WTC11 (cell line): Measurements from ENCODE around the gene ZBTB34. TPM values are rescaled to one million over a fixed set of nuclear protein-coding genes. Genes with fewer than 3 reads are reported as not detected.

Experiments
- ATAC-seq: fragments of 200-7000 bp; cut with Tn5 transposase; 2 replicates; pipeline ENCODE4 v1.10.0; 2021; ENCODE audit warnings: mild to moderate bottlenecking, moderate library complexity
- CTCF ChIA-PET: fragments of 300-600 bp; sonication (Branson Sonifier 250); formaldehyde crosslinking; loops from one replicate; lab custom pipeline; 2021; ENCODE audit warnings: antibody characterized with exemption; lab: Charles Lee
- POLR2A ChIA-PET: fragments of 350-600 bp; sonication (Branson Sonifier 250); formaldehyde crosslinking; loops from one replicate; lab custom pipeline; 2021; ENCODE audit warnings: antibody characterized with exemption; lab: Charles Lee
- DNase-seq: peaks from one replicate; pipeline ENCODE4 v3.0.0; 2021; ENCODE audit warnings: low spot score
- H3K27ac Mint-ChIP-seq: 2 replicates; pipeline ENCODE4 v1.8.0; 2021; ENCODE audit warnings: mixed read lengths
- H3K27me3 Mint-ChIP-seq: 2 replicates; pipeline ENCODE4 v1.8.0; 2021; ENCODE audit warnings: low read depth, mild to moderate bottlenecking, moderate library complexity, mixed read lengths
- H3K36me3 Mint-ChIP-seq: 2 replicates; pipeline ENCODE4 v1.8.0; 2021; ENCODE audit warnings: mixed read lengths
- H3K4me1 Mint-ChIP-seq: 2 replicates; pipeline ENCODE4 v1.8.0; 2022; ENCODE audit warnings: mixed read lengths
- H3K4me3 Mint-ChIP-seq: 2 replicates; pipeline ENCODE4 v1.8.0; 2021; ENCODE audit warnings: mild to moderate bottlenecking, moderate library complexity, mixed read lengths
- H3K9me3 Mint-ChIP-seq: 2 replicates; pipeline ENCODE4 v1.8.0; 2021; ENCODE audit warnings: mixed read lengths
- AR ChIP-seq: fragments of 250-450 bp; sonication (Bioruptor Pico); IDR thresholded peaks from 2 replicates; pipeline ENCODE4 v1.9.0; 2021; ENCODE audit warnings: mild to moderate bottlenecking
- CTCF ChIP-seq: fragments of 200-600 bp; IDR thresholded peaks from 2 replicates; pipeline ENCODE4 v1.8.0; 2022; ENCODE audit warnings: antibody characterized with exemption
- ELF4 ChIP-seq: sonication (generic); formaldehyde crosslinking; IDR thresholded peaks from 2 replicates; pipeline ENCODE4 v1.8.1; 2022; ENCODE audit warnings: low read depth, mild to moderate bottlenecking, moderate library complexity, missing genetic modification reagents
- ESRRA ChIP-seq: sonication (generic); formaldehyde crosslinking; IDR thresholded peaks from 2 replicates; pipeline ENCODE4 v1.8.1; 2022; ENCODE audit warnings: mild to moderate bottlenecking, missing genetic modification reagents, borderline replicate concordance
- ETV6 ChIP-seq: sonication (generic); formaldehyde crosslinking; IDR thresholded peaks from 2 replicates; pipeline ENCODE4 v1.8.1; 2022; ENCODE audit warnings: mild to moderate bottlenecking, missing genetic modification reagents
- FOXP1 ChIP-seq: sonication (generic); formaldehyde crosslinking; IDR thresholded peaks from 2 replicates; pipeline ENCODE4 v1.8.0; 2022; ENCODE audit warnings: missing genetic modification reagents, mild to moderate bottlenecking, moderate library complexity, borderline replicate concordance
- JUN ChIP-seq: sonication (generic); formaldehyde crosslinking; IDR thresholded peaks from 2 replicates; pipeline ENCODE4 v1.8.0; 2023; ENCODE audit warnings: mild to moderate bottlenecking, missing genetic modification reagents
- NFATC4 ChIP-seq: fragments of 250-450 bp; sonication (Bioruptor Pico); IDR thresholded peaks from 2 replicates; pipeline ENCODE4 v1.9.0; 2021; ENCODE audit warnings: mild to moderate bottlenecking
- SP1 ChIP-seq: sonication (generic); formaldehyde crosslinking; conservative IDR thresholded peaks from 2 replicates; pipeline ENCODE4 v1.8.1; 2022; ENCODE audit warnings: missing genetic modification reagents
- TEAD4 ChIP-seq: sonication (generic); formaldehyde crosslinking; IDR thresholded peaks from 2 replicates; pipeline ENCODE4 v1.8.0; 2022; ENCODE audit warnings: mild to moderate bottlenecking, missing genetic modification reagents
- ZMAT4 ChIP-seq: fragments of 250-450 bp; sonication (Bioruptor Pico); IDR thresholded peaks from 2 replicates; pipeline ENCODE4 v1.9.0; 2021; ENCODE audit warnings: mild to moderate bottlenecking
- ZNF263 ChIP-seq: sonication (generic); formaldehyde crosslinking; IDR thresholded peaks from 2 replicates; pipeline ENCODE4 v1.8.1; 2022; ENCODE audit warnings: low read depth, mild to moderate bottlenecking, moderate library complexity, missing genetic modification reagents
- ZNF317 ChIP-seq: sonication (generic); formaldehyde crosslinking; IDR thresholded peaks from 2 replicates; pipeline ENCODE4 v1.8.1; 2023; ENCODE audit warnings: low read depth, mild to moderate bottlenecking, moderate library complexity, missing genetic modification reagents, borderline replicate concordance
- total RNA-seq: library from RNA; stranded (reverse); gene quantifications from 3 replicates; pipeline ENCODE4 v1.2.3, GENCODE V29; 2021
- TF ChIP-seq, protein P1 (sequence below): sonication (generic); formaldehyde crosslinking; IDR thresholded peaks from 2 replicates; pipeline ENCODE4 v1.8.1; 2023; ENCODE audit warnings: mild to moderate bottlenecking, missing genetic modification reagents, moderate library complexity
- TF ChIP-seq, protein P2 (sequence below): sonication (generic); formaldehyde crosslinking; IDR thresholded peaks from 2 replicates; pipeline ENCODE4 v1.8.1; 2022; ENCODE audit warnings: mild to moderate bottlenecking, moderate library complexity, missing genetic modification reagents
- TF ChIP-seq, protein P3 (sequence below): sonication (generic); formaldehyde crosslinking; IDR thresholded peaks from 2 replicates; pipeline ENCODE4 v1.8.0; 2023; ENCODE audit warnings: missing genetic modification reagents, mild to moderate bottlenecking, borderline replicate concordance

ZBTB34 gene
- total RNA-seq, 1 experiment from 2014 or later = 18.4 TPM

DNA sequence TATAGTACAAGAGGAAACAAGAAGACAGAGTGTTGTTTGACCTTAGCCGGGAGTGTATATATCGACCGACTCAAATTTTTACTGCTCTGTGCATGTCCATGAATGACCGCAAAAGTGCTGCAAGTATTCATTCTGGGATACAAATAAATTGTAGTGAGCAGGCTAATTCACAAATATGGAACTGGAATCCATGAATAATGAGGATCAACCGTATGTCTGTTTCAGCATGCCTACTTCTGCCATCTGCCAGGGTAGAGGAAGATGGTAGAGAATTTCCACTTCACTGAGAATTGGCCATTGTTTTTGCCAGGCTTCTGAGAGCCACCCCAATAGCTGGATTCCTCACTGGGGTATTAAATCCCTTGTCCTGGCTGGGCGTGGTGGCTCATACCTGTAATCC is 45.7 kb downstream of the ZBTB34 start:
- peaks cover 4% of the 10 kb centered on the region for H3K27me3 Mint-ChIP-seq
- ChIA-PET CTCF (no interaction called here), POLR2A (no interaction called here)
- no peak overlapping the region for H3K4me3 Mint-ChIP-seq
- no peak for DNase-seq
- no peak overlapping the region for H3K27ac Mint-ChIP-seq
- H3K36me3 Mint-ChIP-seq = no peaks in the 10 kb centered on the region
- no peak for ATAC-seq
- no peak for TF ChIP-seq AR (CRISPR knock-in tag)
- no peak for TF ChIP-seq SP1 (CRISPR knock-in tag)
- TF ChIP-seq CTCF = no peak
- TF ChIP-seq ZNF317 = no peak
- TF ChIP-seq, protein P1, sequence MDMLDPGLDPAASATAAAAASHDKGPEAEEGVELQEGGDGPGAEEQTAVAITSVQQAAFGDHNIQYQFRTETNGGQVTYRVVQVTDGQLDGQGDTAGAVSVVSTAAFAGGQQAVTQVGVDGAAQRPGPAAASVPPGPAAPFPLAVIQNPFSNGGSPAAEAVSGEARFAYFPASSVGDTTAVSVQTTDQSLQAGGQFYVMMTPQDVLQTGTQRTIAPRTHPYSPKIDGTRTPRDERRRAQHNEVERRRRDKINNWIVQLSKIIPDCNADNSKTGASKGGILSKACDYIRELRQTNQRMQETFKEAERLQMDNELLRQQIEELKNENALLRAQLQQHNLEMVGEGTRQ (CRISPR knock-in tag) = no peak
- no peak for TF ChIP-seq ESRRA
- TF ChIP-seq NFATC4 (CRISPR knock-in tag) = no peak
- H3K4me1 Mint-ChIP-seq = peaks cover 9% of the 10 kb centered on the region
- H3K9me3 Mint-ChIP-seq = peaks cover 7% of the 10 kb centered on the region

GRCh38 chr9:126907058-126907457 is 46.6 kb downstream of the ZBTB34 start:
- no peak for TF ChIP-seq TEAD4
- no peak for TF ChIP-seq JUN
- no peak for TF ChIP-seq ELF4 (CRISPR knock-in tag)
- DNase-seq = no peak
- ATAC-seq = peak; percentile 80
- peaks cover 9% of the 10 kb centered on the region for H3K4me1 Mint-ChIP-seq
- POLR2A ChIA-PET = no interaction called here
- no peak overlapping the region for H3K4me3 Mint-ChIP-seq
- no peaks in the 10 kb centered on the region for H3K36me3 Mint-ChIP-seq
- no peak overlapping the region for H3K27ac Mint-ChIP-seq
- H3K9me3 Mint-ChIP-seq = peaks cover 4% of the 10 kb centered on the region; the same call in 1 of the 2 replicates
- CTCF ChIA-PET = interaction anchor here (1.0 kb wide), 1 partner anchor 14 kb away, joined by 3 read pairs; no protein-coding TSS in a partner anchor
- peaks cover 14% of the 10 kb centered on the region for H3K27me3 Mint-ChIP-seq

DNA sequence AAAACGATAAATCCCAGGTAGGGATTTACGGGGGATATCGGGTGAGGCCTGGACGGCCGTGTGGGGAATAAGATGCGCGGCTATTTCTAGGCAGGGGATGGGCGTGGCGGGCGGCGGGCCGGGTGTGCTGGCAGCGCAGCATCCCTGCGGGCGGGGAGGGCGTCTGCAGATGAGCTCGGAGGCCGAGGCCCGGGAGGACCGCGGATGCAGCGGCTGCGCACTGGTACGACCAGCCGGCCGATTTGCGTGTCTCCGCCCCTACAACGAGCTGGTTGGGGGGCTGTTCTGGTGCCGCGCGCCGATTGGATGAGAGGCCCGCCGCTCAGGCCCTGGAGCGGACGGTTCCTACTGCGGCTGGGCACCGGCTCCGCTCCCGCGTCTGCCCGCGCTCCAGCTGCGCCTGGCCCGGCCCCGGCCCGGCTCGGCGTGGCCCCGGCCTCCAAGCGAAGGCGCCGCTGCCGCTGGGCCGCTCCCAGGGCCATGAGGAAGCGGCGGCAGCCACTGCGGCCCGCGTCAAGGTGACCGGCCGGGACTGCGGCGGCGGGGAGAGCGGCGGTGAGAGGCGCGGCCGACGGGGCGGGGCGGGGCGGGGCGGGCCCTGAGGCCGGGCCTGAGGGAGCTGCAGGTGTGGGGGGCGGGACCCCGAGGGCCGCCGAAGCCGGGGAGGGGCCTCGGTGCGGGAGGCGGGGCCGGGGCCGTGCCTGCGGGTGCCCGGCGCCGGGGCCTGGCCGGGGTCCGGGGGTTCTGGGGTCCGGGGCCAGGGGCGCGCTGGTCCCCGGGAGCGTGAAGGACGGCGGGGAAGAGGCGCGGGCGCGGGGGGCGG is 54.2 kb downstream of the ZBTB34 start, which contains the start of gene RALGPS1:
RALGPS1 (plus strand) TSS at position 325 of the 823 bp plus-strand sequence. CDS start 47,508 bp downstream, outside the sequence.
- Mint-ChIP-seq H3K4me1 (peaks cover 28% of the 10 kb centered on the region), H3K9me3 (peaks cover 4% of the 10 kb centered on the region; the same call in 1 of the 2 replicates), H3K27me3 (peaks cover 35% of the 10 kb centered on the region), H3K4me3 (peak within 1 kb of the TSS; percentile 72), H3K36me3 (no peaks in the 10 kb centered on the region), H3K27ac (peak within 1 kb of the TSS; percentile 81; the same call in 1 of the 2 replicates)
- ChIA-PET POLR2A (interaction anchor here (0.6 to 1.3 kb wide), 7 partner anchors 13 to 397 kb away, joined by 3 read pairs; partner anchors contain the start of gene ZBTB43), CTCF (interaction anchor here (0.6 to 4.2 kb wide), 20 partner anchors 13 to 482 kb away, joined by 3 to 21 read pairs (median 4); partner anchors contain the start of genes SLC2A8 and ZBTB34)
- peak; percentile 98 for DNase-seq
- peak; percentile 93 for ATAC-seq
- no peak for TF ChIP-seq FOXP1 (CRISPR knock-in tag)
- TF ChIP-seq, protein P1 (CRISPR knock-in tag) = peak; percentile 15; the same call in 1 of the 2 replicates
- TF ChIP-seq ZMAT4 (CRISPR knock-in tag) = no peak
- TF ChIP-seq ETV6 (CRISPR knock-in tag) = no peak
- TF ChIP-seq, protein P2, sequence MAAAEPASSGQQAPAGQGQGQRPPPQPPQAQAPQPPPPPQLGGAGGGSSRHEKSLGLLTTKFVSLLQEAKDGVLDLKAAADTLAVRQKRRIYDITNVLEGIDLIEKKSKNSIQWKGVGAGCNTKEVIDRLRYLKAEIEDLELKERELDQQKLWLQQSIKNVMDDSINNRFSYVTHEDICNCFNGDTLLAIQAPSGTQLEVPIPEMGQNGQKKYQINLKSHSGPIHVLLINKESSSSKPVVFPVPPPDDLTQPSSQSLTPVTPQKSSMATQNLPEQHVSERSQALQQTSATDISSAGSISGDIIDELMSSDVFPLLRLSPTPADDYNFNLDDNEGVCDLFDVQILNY (CRISPR knock-in tag) = 0 out of 2 replicates have a peak, but pooled peaks have one; percentile 38
- TF ChIP-seq, protein P3, sequence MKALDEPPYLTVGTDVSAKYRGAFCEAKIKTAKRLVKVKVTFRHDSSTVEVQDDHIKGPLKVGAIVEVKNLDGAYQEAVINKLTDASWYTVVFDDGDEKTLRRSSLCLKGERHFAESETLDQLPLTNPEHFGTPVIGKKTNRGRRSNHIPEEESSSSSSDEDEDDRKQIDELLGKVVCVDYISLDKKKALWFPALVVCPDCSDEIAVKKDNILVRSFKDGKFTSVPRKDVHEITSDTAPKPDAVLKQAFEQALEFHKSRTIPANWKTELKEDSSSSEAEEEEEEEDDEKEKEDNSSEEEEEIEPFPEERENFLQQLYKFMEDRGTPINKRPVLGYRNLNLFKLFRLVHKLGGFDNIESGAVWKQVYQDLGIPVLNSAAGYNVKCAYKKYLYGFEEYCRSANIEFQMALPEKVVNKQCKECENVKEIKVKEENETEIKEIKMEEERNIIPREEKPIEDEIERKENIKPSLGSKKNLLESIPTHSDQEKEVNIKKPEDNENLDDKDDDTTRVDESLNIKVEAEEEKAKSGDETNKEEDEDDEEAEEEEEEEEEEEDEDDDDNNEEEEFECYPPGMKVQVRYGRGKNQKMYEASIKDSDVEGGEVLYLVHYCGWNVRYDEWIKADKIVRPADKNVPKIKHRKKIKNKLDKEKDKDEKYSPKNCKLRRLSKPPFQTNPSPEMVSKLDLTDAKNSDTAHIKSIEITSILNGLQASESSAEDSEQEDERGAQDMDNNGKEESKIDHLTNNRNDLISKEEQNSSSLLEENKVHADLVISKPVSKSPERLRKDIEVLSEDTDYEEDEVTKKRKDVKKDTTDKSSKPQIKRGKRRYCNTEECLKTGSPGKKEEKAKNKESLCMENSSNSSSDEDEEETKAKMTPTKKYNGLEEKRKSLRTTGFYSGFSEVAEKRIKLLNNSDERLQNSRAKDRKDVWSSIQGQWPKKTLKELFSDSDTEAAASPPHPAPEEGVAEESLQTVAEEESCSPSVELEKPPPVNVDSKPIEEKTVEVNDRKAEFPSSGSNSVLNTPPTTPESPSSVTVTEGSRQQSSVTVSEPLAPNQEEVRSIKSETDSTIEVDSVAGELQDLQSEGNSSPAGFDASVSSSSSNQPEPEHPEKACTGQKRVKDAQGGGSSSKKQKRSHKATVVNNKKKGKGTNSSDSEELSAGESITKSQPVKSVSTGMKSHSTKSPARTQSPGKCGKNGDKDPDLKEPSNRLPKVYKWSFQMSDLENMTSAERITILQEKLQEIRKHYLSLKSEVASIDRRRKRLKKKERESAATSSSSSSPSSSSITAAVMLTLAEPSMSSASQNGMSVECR (CRISPR knock-in tag) = 0 out of 2 replicates have a peak, but pooled peaks have one; percentile 31
- peak; percentile 79; the same call in 1 of the 2 replicates for TF ChIP-seq ZNF263 (CRISPR knock-in tag)
